Measurements from ENCODE around the gene FBXO24.

Gene FBXO24

DNA sequence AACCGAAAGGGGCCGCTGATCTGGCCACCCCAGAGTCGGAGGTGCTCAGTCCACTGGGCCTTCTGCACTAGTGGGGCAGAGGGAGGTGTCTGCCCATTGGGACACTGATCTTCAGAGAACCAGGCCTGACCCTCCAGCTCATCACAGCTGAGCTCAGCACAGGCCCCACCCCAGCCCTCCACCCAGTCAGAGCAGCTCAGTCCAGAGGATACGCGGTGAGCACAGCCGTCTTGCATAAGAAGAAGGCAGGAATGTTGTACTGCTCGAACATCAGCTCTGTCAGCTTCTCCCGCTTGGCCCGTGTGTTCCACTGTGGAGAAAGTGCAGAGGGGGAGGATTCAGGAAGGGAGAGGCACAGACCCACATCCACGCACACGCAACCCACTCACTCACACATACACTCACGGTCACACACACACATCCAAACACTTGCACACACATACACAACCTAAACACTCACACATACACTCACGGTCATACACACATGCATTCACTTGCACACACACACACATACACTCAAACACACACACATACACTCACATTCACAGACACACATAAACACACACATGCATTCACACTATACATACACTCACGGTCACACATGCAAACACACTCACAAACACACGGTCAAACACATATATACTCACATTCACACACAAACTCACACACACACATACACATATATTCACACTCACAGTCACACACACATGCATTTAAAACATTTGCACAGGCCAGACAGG is 63.9 kb downstream of the FBXO24 start:
- in situ Hi-C loops (cut with MboI; ENCODE audit: low sequenced_read_pairs) = no loop called here
